H1 (cell line): ENCODE measurements around the gene KCTD10. TPM values are rescaled to one million over a fixed set of nuclear protein-coding genes. Genes with fewer than 3 reads are reported as not detected.

Source experiments
- CTCF ChIA-PET: fragments of 300-600 bp; sonication (Branson Sonifier 250); formaldehyde crosslinking; loops from one replicate; lab custom pipeline; 2021; ENCODE audit not compliant: partially characterized antibody; lab: Charles Lee
- POLR2A ChIA-PET: fragments of 300-600 bp; sonication (Branson Sonifier 250); formaldehyde crosslinking; loops from one replicate; lab custom pipeline; 2021; ENCODE audit warnings: inconsistent platforms; ENCODE audit not compliant: partially characterized antibody; lab: Charles Lee
- DNase-seq, 2 experiments: peaks; one replicate each; pipeline versions ENCODE4 v3.0.0 to v3.0.0-alpha.2; 2010 to 2022; ENCODE audit warnings: low spot score in 2 of 2, low read depth in 1 of 2, mixed read lengths in 1 of 2
- FAIRE-seq: peaks from 2 replicates; lab custom pipeline; 2011; peaks lifted over from hg19 to GRCh38; lab: Jason Lieb, UNC
- H2AFZ ChIP-seq: 2 replicates; pipeline ENCODE4 v1.8.1; 2012; ENCODE audit warnings: low read length, inconsistent platforms
- H2AK5ac ChIP-seq: 2 replicates; pipeline ENCODE4 v1.6.1; 2013; ENCODE audit warnings: low read depth, low read length
- H2BK120ac ChIP-seq: replicated peaks from 2 replicates; pipeline ENCODE3; 2013; ENCODE audit warnings: low read depth, low read length, inconsistent platforms
- H2BK12ac ChIP-seq: 2 replicates; pipeline ENCODE4 v1.6.1; 2013; ENCODE audit warnings: low read depth, low read length
- H2BK15ac ChIP-seq: 2 replicates; pipeline ENCODE4 v1.6.1; 2013; ENCODE audit warnings: low read length
- H2BK20ac ChIP-seq: 2 replicates; pipeline ENCODE4 v1.6.1; 2013; ENCODE audit warnings: low read length
- H2BK5ac ChIP-seq: 2 replicates; pipeline ENCODE4 v1.6.1; 2013; ENCODE audit warnings: low read depth, low read length
- H3K14ac ChIP-seq: 2 replicates; pipeline ENCODE4 v1.6.1; 2013; ENCODE audit warnings: inconsistent platforms; ENCODE audit not compliant: insufficient read length
- H3K18ac ChIP-seq: 2 replicates; pipeline ENCODE4 v1.6.1; 2013; ENCODE audit warnings: low read length; ENCODE audit errors: extremely low read depth
- H3K23ac ChIP-seq: 2 replicates; pipeline ENCODE4 v1.6.1; 2013; ENCODE audit warnings: inconsistent platforms; ENCODE audit not compliant: insufficient read length
- H3K23me2 ChIP-seq: 2 replicates; pipeline ENCODE4 v1.6.1; 2013; ENCODE audit warnings: low read depth, low read length
- H3K27ac ChIP-seq: 2 replicates; pipeline ENCODE4 v1.6.1; 2011; ENCODE audit warnings: low read depth, low read length, inconsistent platforms
- H3K27me3 ChIP-seq, 4 experiments: replicated peaks in 1 of 4; 1 replicate in 1 of 4; 2 replicates in 3 of 4; pipeline versions ENCODE4 v1.6.1 to v1.8.1; 2011 to 2013; ENCODE audit warnings: low read length in 3 of 4, mild to moderate bottlenecking in 3 of 4, inconsistent platforms in 2 of 4, mixed read lengths in 2 of 4, moderate library complexity in 1 of 4; ENCODE audit not compliant: control insufficient read depth in 3 of 4, insufficient read depth in 3 of 4; ENCODE audit errors: extremely low read depth in 1 of 4
- H3K36me3 ChIP-seq, 4 experiments: 2 replicates each; pipeline versions ENCODE4 v1.6.1 to v1.8.1; 2011 to 2013; ENCODE audit warnings: mild to moderate bottlenecking in 4 of 4, low read length in 3 of 4, moderate library complexity in 2 of 4, control low read depth in 1 of 4, inconsistent platforms in 1 of 4; ENCODE audit not compliant: insufficient read depth in 4 of 4, control insufficient read depth in 2 of 4
- H3K4ac ChIP-seq: replicated peaks from 2 replicates; pipeline ENCODE3; 2013; ENCODE audit warnings: low read length, low read depth, mixed read lengths, inconsistent platforms; ENCODE audit not compliant: insufficient read length
- H3K4me1 ChIP-seq, 4 experiments: replicated peaks in 1 of 4; 1 replicate in 1 of 4; 2 replicates in 3 of 4; pipeline versions ENCODE4 v1.6.1 to v1.8.1; 2011 to 2013; ENCODE audit warnings: low read length in 3 of 4, inconsistent platforms in 2 of 4, mixed read lengths in 1 of 4; ENCODE audit not compliant: insufficient read depth in 4 of 4, control insufficient read depth in 3 of 4
- H3K4me2 ChIP-seq, 2 experiments: 2 replicates each; pipeline versions ENCODE4 v1.6.1 to v1.8.1; 2011 to 2013; ENCODE audit warnings: low read depth in 2 of 2, low read length in 2 of 2, control low read depth in 1 of 2, inconsistent platforms in 1 of 2, mild to moderate bottlenecking in 1 of 2; ENCODE audit not compliant: insufficient read depth in 1 of 2
- H3K4me3 ChIP-seq, 4 experiments: fragments of 200-600, 300-600 bp in 1 of 4; sonication (generic), shearing (Covaris generic), sonication (Bioruptor Twin) in 1 of 4; 2 replicates each; pipeline versions ENCODE4 v1.5.1 to v1.8.1; 2011 to 2016; ENCODE audit warnings: low read length in 4 of 4, low read depth in 3 of 4, control low read depth in 2 of 4, inconsistent platforms in 2 of 4, mild to moderate bottlenecking in 2 of 4, mixed read lengths in 1 of 4, moderate library complexity in 1 of 4; ENCODE audit not compliant: insufficient read depth in 2 of 4; ENCODE audit errors: extremely low read depth in 1 of 4
- H3K56ac ChIP-seq: replicated peaks from 2 replicates; pipeline ENCODE3; 2013; ENCODE audit warnings: low read depth, mild to moderate bottlenecking, mixed read lengths, low read length, inconsistent platforms; ENCODE audit not compliant: insufficient read length
- H3K79me1 ChIP-seq: 2 replicates; pipeline ENCODE4 v1.6.1; 2013; ENCODE audit warnings: low read depth, low read length, control low read depth
- H3K79me2 ChIP-seq, 2 experiments: 2 replicates each; pipeline versions ENCODE4 v1.6.1 to v1.8.1; 2012 to 2013; ENCODE audit warnings: low read length in 2 of 2, mild to moderate bottlenecking in 2 of 2, inconsistent platforms in 1 of 2; ENCODE audit not compliant: insufficient read depth in 2 of 2, control insufficient read depth in 1 of 2
- H3K9ac ChIP-seq, 4 experiments: replicated peaks in 1 of 4; 1 replicate in 1 of 4; 2 replicates in 3 of 4; pipeline versions ENCODE4 v1.6.1 to v1.8.1; 2011 to 2013; ENCODE audit warnings: low read depth in 3 of 4, low read length in 3 of 4, control low read depth in 2 of 4, mild to moderate bottlenecking in 2 of 4, moderate library complexity in 2 of 4, inconsistent platforms in 1 of 4; ENCODE audit errors: extremely low read depth in 1 of 4
- H3K9me3 ChIP-seq, 2 experiments: 2 replicates each; pipeline versions ENCODE4 v1.6.1 to v1.8.1; 2012 to 2013; ENCODE audit warnings: mild to moderate bottlenecking in 2 of 2, moderate library complexity in 2 of 2, control low read depth in 1 of 2, inconsistent platforms in 1 of 2, low read depth in 1 of 2, low read length in 1 of 2, mixed read lengths in 1 of 2; ENCODE audit not compliant: insufficient read depth in 2 of 2
- H4K20me1 ChIP-seq, 2 experiments: replicated peaks in 1 of 2; 2 replicates each; pipeline versions ENCODE3 to v1.8.1; 2011 to 2013; ENCODE audit warnings: inconsistent platforms in 2 of 2, low read length in 2 of 2, mild to moderate bottlenecking in 1 of 2; ENCODE audit not compliant: insufficient read depth in 2 of 2, control insufficient read depth in 1 of 2
- H4K5ac ChIP-seq: 2 replicates; pipeline ENCODE4 v1.6.1; 2013; ENCODE audit warnings: low read length, low read depth, mixed read lengths, inconsistent platforms; ENCODE audit not compliant: insufficient read length
- H4K8ac ChIP-seq: 2 replicates; pipeline ENCODE4 v1.8.0; 2013; ENCODE audit warnings: mild to moderate bottlenecking, moderate library complexity, low read length, inconsistent platforms; ENCODE audit not compliant: insufficient read depth; ENCODE audit errors: extremely low read depth
- H4K91ac ChIP-seq: replicated peaks from 2 replicates; pipeline ENCODE3; 2013; ENCODE audit warnings: low read length, mixed read lengths, inconsistent platforms; ENCODE audit not compliant: insufficient read length
- ASH2L ChIP-seq: fragments of 200-600, 300-600 bp; sonication (generic); IDR thresholded peaks from one replicate; pipeline ENCODE4 v1.7.1; 2017; ENCODE audit warnings: low read length
- CBX5 ChIP-seq: fragments of 300-800, 300-1000 bp; sonication (generic); IDR thresholded peaks from 2 replicates; pipeline ENCODE4 v1.7.1; 2016; ENCODE audit warnings: antibody characterized with exemption, low read length, low read depth
- CHD2 ChIP-seq: IDR thresholded peaks from 2 replicates; pipeline ENCODE4 v1.6.1; 2012; ENCODE audit warnings: low read length, improper control_type of control experiment
- EP300 ChIP-seq, 2 experiments: IDR thresholded peaks; 1 replicate in 1 of 2; 2 replicates in 1 of 2; pipeline ENCODE4 v1.6.1; 2011 to 2012; ENCODE audit warnings: low read depth in 2 of 2, low read length in 2 of 2, mild to moderate bottlenecking in 2 of 2, borderline replicate concordance in 1 of 2, inconsistent platforms in 1 of 2, moderate library complexity in 1 of 2
- EZH2 ChIP-seq: fragments of 200-600 bp; sonication (generic); IDR thresholded peaks from 2 replicates; pipeline ENCODE4 v1.7.1; 2012; ENCODE audit warnings: low read depth, mild to moderate bottlenecking, moderate library complexity, low read length, inconsistent platforms; ENCODE audit not compliant: severe bottlenecking
- HDAC6 ChIP-seq: IDR thresholded peaks from one replicate; pipeline ENCODE4 v1.7.1; 2012; ENCODE audit warnings: low read depth, mild to moderate bottlenecking, inconsistent platforms, low read length, moderate library complexity
- KDM1A ChIP-seq: fragments of 200-600, 300-600 bp; sonication (generic); IDR thresholded peaks from 2 replicates; pipeline ENCODE4 v1.7.1; 2016; ENCODE audit warnings: mild to moderate bottlenecking, low read length, borderline replicate concordance
- RAD21 ChIP-seq, 2 experiments: IDR thresholded peaks in 1 of 2; conservative IDR thresholded peaks in 1 of 2; 2 replicates each; pipeline ENCODE4 v1.6.1; 2011; ENCODE audit warnings: low read depth in 2 of 2, low read length in 2 of 2, improper control_type of control experiment in 1 of 2, inconsistent platforms in 1 of 2, mild to moderate bottlenecking in 1 of 2, moderate library complexity in 1 of 2
- SP2 ChIP-seq: IDR thresholded peaks from 2 replicates; pipeline ENCODE4 v1.6.1; 2012; ENCODE audit warnings: mild to moderate bottlenecking, low read length, inconsistent platforms
- SUZ12 ChIP-seq: fragments of 200-600 bp; sonication (generic); IDR thresholded peaks from 2 replicates; pipeline ENCODE4 v1.6.1; 2012; ENCODE audit warnings: mild to moderate bottlenecking, inconsistent platforms, low read length, moderate library complexity, mixed read lengths
- TCF12 ChIP-seq: IDR thresholded peaks from 2 replicates; pipeline ENCODE4 v1.6.1; 2011; ENCODE audit warnings: low read depth, mild to moderate bottlenecking, low read length
- WGBS, 2 experiments: shearing (Covaris generic) in 1 of 2; methylation state at CpG; one replicate each; pipeline versions ENCODE4 v1.1.6 to v1.1.7; 2013 to 2015; ENCODE audit warnings: low lambda C conversion rate in 2 of 2, mixed read lengths in 2 of 2, inconsistent platforms in 1 of 2, low coverage in 1 of 2, missing lambda C conversion rate in 1 of 2; ENCODE audit not compliant: insufficient replicate concordance in 2 of 2, insufficient coverage in 1 of 2, insufficient read length in 1 of 2; ENCODE audit errors: extremely low coverage in 1 of 2, missing lambda C conversion rate in 1 of 2; 5-methylcytosine and 5-hydroxymethylcytosine counted together
- polyA plus RNA-seq, 7 experiments: library from polyadenylated mRNA; depleted of rRNA in 3 of 7; stranded (reverse) in 5 of 7; unstranded in 2 of 7; fragments of >200 nt in 5 of 7; fragments of 200-250 nt in 2 of 7; gene quantifications; 1 replicate in 5 of 7; 2 replicates in 1 of 7; 4 replicates in 1 of 7; pipeline versions ENCODE4 v1.2.1 to v1.2.3, GENCODE V29; 2011 to 2013; ENCODE audit warnings: missing spikeins in 2 of 7, mixed read lengths in 2 of 7
- total RNA-seq: library from RNA; stranded (reverse); fragmentation: NEBNext Ultra II Directional; extraction: Animal tissue kit (Norgen Biotek cat#: 25700); gene quantifications from 2 replicates; pipeline ENCODE4 v1.2.1, GENCODE V29; 2021
- TF ChIP-seq, protein P1 (sequence below): IDR thresholded peaks from 2 replicates; pipeline ENCODE4 v1.6.1; 2011; ENCODE audit warnings: low read depth, mild to moderate bottlenecking, low read length; ENCODE audit not compliant: insufficient read depth

KCTD10 gene
- total and polyA plus RNA-seq, 2 of the 8 experiments (the other 6 are each of a cell fraction or from before 2014, with no cell fraction given): 45.3 to 52.4 TPM

DNA sequence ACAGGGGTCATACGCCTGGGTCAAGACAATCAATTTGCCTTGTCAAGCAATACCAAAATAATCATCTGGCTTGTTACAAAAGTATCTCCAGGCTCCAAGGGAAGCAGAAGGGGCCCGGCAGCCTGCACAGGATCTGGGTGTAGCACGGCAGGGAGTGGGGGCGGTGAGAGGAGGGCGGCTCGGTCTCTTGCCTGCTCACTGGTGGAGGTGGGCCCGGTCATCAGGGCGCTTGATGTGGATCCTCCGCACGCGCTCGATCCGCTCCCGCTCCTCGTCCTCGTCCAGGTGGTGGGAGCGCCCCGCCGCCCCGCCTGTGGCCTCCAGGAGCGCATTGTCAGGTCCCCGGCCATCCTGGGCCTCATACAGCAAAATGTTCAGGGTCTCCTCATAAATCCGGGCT, 25.7 kb downstream of the KCTD10 start:
- H2BK15ac ChIP-seq: no peak overlapping the region
- no peak overlapping the region for H2AK5ac ChIP-seq
- peaks cover 3 to 7% of the 10 kb centered on the region in 2 experiments for H4K20me1 ChIP-seq
- H3K9ac ChIP-seq: no peak overlapping the region
- no peak overlapping the region for H2BK120ac ChIP-seq
- no peak overlapping the region for H3K14ac ChIP-seq
- H3K36me3 ChIP-seq: peaks cover 27 to 66% (median 55%) of the 10 kb centered on the region in 4 experiments
- H3K4ac ChIP-seq: no peak overlapping the region
- H4K8ac ChIP-seq: no peak overlapping the region; the same call in 1 of the 2 replicates
- peaks cover 3% of the 10 kb centered on the region for H3K79me1 ChIP-seq
- no peak overlapping the region for H2AFZ ChIP-seq
- 98% methylated on average over 15 of the region's 23 CpGs; no CpG with 5 or more reads in 1 of the 2 experiments for WGBS, 2 experiments
- no peaks in the 10 kb centered on the region for H3K27me3 ChIP-seq
- no peak for DNase-seq
- H3K9me3 ChIP-seq: no peaks in the 10 kb centered on the region
- H3K4me3 ChIP-seq: no peak overlapping the region
- H4K91ac ChIP-seq: no peak overlapping the region
- ChIA-PET CTCF (interaction anchor here (0.9 to 17.4 kb wide), 9 partner anchors 9 to 50 kb away, joined by 3 to 181 read pairs (median 5); no protein-coding TSS in a partner anchor), POLR2A (interaction anchor here (1.1 kb wide), 1 partner anchor 10 kb away, joined by 4 read pairs; no protein-coding TSS in a partner anchor)
- no peak overlapping the region for H3K56ac ChIP-seq
- no peak overlapping the region for H3K23ac ChIP-seq
- H4K5ac ChIP-seq: no peak overlapping the region
- H2BK5ac ChIP-seq: no peak overlapping the region; the same call in 1 of the 2 replicates
- no peak overlapping the region for H2BK12ac ChIP-seq
- no peak for FAIRE-seq
- no peak overlapping the region for H3K27ac ChIP-seq
- H3K4me1 ChIP-seq: no peaks in the 10 kb centered on the region
- no peak overlapping the region for H2BK20ac ChIP-seq
- H3K18ac ChIP-seq: no peak overlapping the region
- H3K4me2 ChIP-seq: no peak overlapping the region
- H3K79me2 ChIP-seq: peaks cover 0 to 10% of the 10 kb centered on the region in 2 experiments; a peak in 2 of 4 replicates
- no peaks in the 10 kb centered on the region for H3K23me2 ChIP-seq
- TF ChIP-seq KDM1A: no peak
- no peak for TF ChIP-seq SP2
- no peak for TF ChIP-seq HDAC6
- TF ChIP-seq, protein P1, sequence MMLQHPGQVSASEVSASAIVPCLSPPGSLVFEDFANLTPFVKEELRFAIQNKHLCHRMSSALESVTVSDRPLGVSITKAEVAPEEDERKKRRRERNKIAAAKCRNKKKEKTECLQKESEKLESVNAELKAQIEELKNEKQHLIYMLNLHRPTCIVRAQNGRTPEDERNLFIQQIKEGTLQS: no peak
- TF ChIP-seq EP300 (IDR thresholded peaks at IDR 0.05; ENCODE audit: borderline replicate concordance in 1 of 2, low read depth in 2 of 2, low read length in 2 of 2): no peak
- no peak for TF ChIP-seq ASH2L
- no peak for TF ChIP-seq SUZ12
- TF ChIP-seq EZH2: no peak
- TF ChIP-seq CHD2: no peak
- TF ChIP-seq TCF12: no peak
- TF ChIP-seq CBX5: no peak
- TF ChIP-seq RAD21 (IDR thresholded peaks at IDR 0.05 in 1 of 2, conservative IDR thresholded peaks at IDR 0.05 in 1 of 2; ENCODE audit: low read depth in 2 of 2, low read length in 2 of 2): no peak
